HL-60/S4 treated with retinoic acid at 250 ng/mL for 4 days and 3 days (cell line): ENCODE measurements around the gene MRPL17.

Source experiments
- in situ Hi-C: fragments of 300-500 bp; cut with MboI; formaldehyde crosslinking; loops from 2 replicates; pipeline ENCODE4 v1.7.0; 2022; ENCODE audit warnings: low sequenced_read_pairs

MRPL17 gene

GRCh38 chr11:6655020-6655789 lies 27.9 kb downstream of the MRPL17 start:
- in situ Hi-C loops: no loop called here

GRCh38 chr11:6654281-6655019 lies 28.7 kb downstream of the MRPL17 start:
- in situ Hi-C loops: no loop called here

GRCh38 chr11:6653656-6654055 lies 29.5 kb downstream of the MRPL17 start:
- in situ Hi-C loops: no loop called here

GRCh38 chr11:6653097-6653496 lies 30.0 kb downstream of the MRPL17 start:
- in situ Hi-C loops: no loop called here

- in situ Hi-C loops: no loop called here
Measured at GRCh38 chr11:6652182-6652581, 31.0 kb downstream of the MRPL17 start.

- in situ Hi-C loops: no loop called here
Measured at GRCh38 chr11:6650980-6651379, 32.2 kb downstream of the MRPL17 start.

GRCh38 chr11:6650104-6650503 lies 33.0 kb downstream of the MRPL17 start:
- in situ Hi-C loops: no loop called here

- in situ Hi-C loops: no loop called here
Measured at GRCh38 chr11:6648501-6648900, 34.6 kb downstream of the MRPL17 start.

GRCh38 chr11:6647836-6648235 lies 35.3 kb downstream of the MRPL17 start:
- in situ Hi-C loops: no loop called here

GRCh38 chr11:6646918-6647679 lies 36.0 kb downstream of the MRPL17 start:
- in situ Hi-C loops: no loop called here

- in situ Hi-C loops: no loop called here
Measured at GRCh38 chr11:6646576-6646917, 36.6 kb downstream of the MRPL17 start.

- in situ Hi-C loops: no loop called here
Measured at GRCh38 chr11:6646071-6646470, 37.1 kb downstream of the MRPL17 start.

- in situ Hi-C loops: no loop called here
Measured at GRCh38 chr11:6642957-6643356, 40.2 kb downstream of the MRPL17 start.

- in situ Hi-C loops: no loop called here
Measured at GRCh38 chr11:6640985-6641701, 42.0 kb downstream of the MRPL17 start.

- in situ Hi-C loops: no loop called here
Measured at GRCh38 chr11:6640036-6640984, 42.8 kb downstream of the MRPL17 start.

GRCh38 chr11:6638429-6638828 lies 44.7 kb downstream of the MRPL17 start:
- in situ Hi-C loops: no loop called here

- in situ Hi-C loops: no loop called here
Measured at GRCh38 chr11:6637871-6638270, 45.3 kb downstream of the MRPL17 start.

- in situ Hi-C loops: no loop called here
Measured at GRCh38 chr11:6636480-6636879, 46.7 kb downstream of the MRPL17 start.

- in situ Hi-C loops: no loop called here
Measured at GRCh38 chr11:6635082-6635932, 47.8 kb downstream of the MRPL17 start.
